GM12872 (cell line): Measurements from ENCODE around the gene INKA2.

Source experiments
- TF ChIP-seq, protein P1 (sequence below): IDR thresholded peaks from 3 replicates; pipeline ENCODE4 v1.5.1; 2011; ENCODE audit warnings: low read depth, mild to moderate bottlenecking, low read length, moderate library complexity; ENCODE audit not compliant: insufficient read depth

INKA2 gene

DNA sequence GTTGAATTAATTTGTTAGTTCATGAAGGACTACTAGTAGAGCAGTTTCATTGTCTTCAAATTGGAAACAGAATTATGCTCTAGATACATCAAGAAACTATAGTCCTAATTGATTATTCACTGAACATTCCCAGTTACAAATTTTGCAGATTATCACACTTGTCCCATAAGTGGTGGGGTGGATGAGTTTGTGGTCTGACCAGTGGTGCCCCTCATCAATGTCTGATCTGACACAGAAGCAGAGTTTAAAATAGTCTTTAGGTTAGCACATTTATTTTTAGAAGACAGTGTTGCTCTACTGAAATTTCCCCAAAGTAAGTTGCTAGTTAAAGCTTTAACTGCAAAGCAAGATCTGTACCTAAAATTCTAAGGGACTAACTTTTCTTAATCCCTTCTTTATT is 42.9 kb downstream of the INKA2 start:
- TF ChIP-seq, protein P1, sequence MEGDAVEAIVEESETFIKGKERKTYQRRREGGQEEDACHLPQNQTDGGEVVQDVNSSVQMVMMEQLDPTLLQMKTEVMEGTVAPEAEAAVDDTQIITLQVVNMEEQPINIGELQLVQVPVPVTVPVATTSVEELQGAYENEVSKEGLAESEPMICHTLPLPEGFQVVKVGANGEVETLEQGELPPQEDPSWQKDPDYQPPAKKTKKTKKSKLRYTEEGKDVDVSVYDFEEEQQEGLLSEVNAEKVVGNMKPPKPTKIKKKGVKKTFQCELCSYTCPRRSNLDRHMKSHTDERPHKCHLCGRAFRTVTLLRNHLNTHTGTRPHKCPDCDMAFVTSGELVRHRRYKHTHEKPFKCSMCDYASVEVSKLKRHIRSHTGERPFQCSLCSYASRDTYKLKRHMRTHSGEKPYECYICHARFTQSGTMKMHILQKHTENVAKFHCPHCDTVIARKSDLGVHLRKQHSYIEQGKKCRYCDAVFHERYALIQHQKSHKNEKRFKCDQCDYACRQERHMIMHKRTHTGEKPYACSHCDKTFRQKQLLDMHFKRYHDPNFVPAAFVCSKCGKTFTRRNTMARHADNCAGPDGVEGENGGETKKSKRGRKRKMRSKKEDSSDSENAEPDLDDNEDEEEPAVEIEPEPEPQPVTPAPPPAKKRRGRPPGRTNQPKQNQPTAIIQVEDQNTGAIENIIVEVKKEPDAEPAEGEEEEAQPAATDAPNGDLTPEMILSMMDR = no peak

DNA sequence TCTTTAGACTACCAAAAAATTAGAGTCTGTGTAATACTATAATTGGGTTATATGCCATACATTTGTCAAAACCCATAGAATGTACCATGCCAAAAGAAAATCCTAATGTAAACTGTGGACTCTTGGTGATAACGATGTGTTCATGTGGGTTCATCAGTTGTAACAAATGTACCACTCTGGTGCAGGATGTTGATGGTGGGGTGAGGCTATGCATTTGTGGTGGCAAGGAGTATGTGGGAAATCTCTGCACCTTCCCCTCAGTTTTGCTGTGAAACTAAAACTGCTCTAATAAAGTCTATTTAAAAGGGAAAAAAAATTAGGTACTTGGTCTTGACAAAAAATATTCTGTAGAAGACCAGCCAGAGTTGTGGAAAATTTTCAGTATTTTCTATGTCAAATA is 43.4 kb downstream of the INKA2 start:
- TF ChIP-seq, protein P1 = no peak

DNA sequence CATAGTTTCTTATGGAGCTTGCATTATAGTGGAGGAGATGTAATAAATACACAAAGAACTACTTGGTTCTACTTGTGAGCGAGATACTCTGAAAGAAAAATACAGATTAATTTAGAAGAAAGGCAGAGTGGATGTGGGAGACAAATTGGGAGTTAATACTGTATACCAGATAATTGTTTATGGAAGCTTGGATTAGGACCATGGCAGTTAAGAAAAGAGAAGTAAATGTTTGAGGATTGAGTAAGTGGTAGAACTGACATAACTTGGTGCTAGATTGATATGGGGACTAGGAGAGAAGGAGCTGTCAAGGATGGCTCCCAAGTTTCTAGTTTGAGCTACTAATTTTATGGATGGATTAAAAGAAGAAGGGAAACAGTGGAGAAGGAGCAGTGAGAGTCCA is 47.3 kb downstream of the INKA2 start:
- TF ChIP-seq, protein P1 = no peak

DNA sequence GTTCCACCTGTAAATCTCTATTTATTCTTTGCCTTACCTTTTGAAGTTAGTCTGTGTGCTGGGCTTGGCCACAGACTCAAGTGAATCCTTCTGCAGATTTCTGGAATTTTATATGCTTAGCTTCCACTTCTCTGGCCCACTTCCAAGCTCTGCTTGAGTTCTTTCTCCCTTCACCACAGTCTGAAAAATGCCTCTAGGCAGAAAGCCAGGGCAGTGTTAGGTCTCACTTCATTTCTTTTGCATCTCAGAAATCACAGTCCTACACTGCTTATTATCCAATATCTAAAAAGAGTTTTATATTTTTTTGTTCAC is 48.9 kb downstream of the INKA2 start:
- TF ChIP-seq, protein P1 = no peak
